ENCODE measurements around the gene MPPED2. TPM values are rescaled to one million over a fixed set of nuclear protein-coding genes. Genes with fewer than 3 reads are reported as not detected.

The MPPED2 gene
- total RNA-seq (7.5 and 7.6 TPM in 2 replicates), polyA plus RNA-seq (7.0 and 7.9 TPM in 2 replicates)

- DNase-seq (ENCODE audit: low spot score) = peak; percentile 65
- H3K4me1 ChIP-seq (ENCODE audit: insufficient read depth) = no peaks in the 10 kb centered on the region
- H3K9me2 ChIP-seq (replicated peaks; ENCODE audit: insufficient read depth) = no peaks in the 10 kb centered on the region
- peak within 1 kb of the TSS; percentile 91 for H2AFZ ChIP-seq
- H3K27ac ChIP-seq = peak within 1 kb of the TSS; percentile 91
- H3K4me2 ChIP-seq = peak within 1 kb of the TSS; percentile 86
- WGBS (ENCODE audit: low lambda C conversion rate, missing lambda C conversion rate) = 11% methylated on average over 20 of the region's 49 CpGs
- H4K20me1 ChIP-seq (ENCODE audit: insufficient read depth, poor library complexity, severe bottlenecking) = no peaks in the 10 kb centered on the region
- H3K36me3 ChIP-seq (replicated peaks; ENCODE audit: insufficient read depth, low read depth) = no peaks in the 10 kb centered on the region
- peaks cover 34% of the 10 kb centered on the region for H3K27me3 ChIP-seq
- no peaks in the 10 kb centered on the region for H3K9me3 ChIP-seq (ENCODE audit: low read depth)
- peak within 1 kb of the TSS; percentile 92 for H3K4me3 ChIP-seq
- peaks cover 12% of the 10 kb centered on the region for H3K79me2 ChIP-seq
- TF ChIP-seq EZH2 (IDR thresholded peaks at IDR 0.05; ENCODE audit: borderline replicate concordance) = no peak
- peak; percentile 23 for TF ChIP-seq CTCF (IDR thresholded peaks at IDR 0.05; ENCODE audit: poor library complexity)
- TF ChIP-seq EZH2phosphoT487 (IDR thresholded peaks at IDR 0.05; ENCODE audit: low read depth, severe bottlenecking, unreplicated experiment) = no peak
Measured at GRCh38 chr11:30586251-30587144, at the start of gene MPPED2. MPPED2 (minus strand) TSS chr11:30586353; CDS start chr11:30580373, 5,980 bp downstream.

GRCh38 chr11:30635401-30635989 is 49.3 kb upstream of the MPPED2 start:
- H2AFZ ChIP-seq = peak overlapping the region; percentile 9
- DNase-seq (ENCODE audit: low spot score) = peak; percentile 19

GRCh38 chr11:30631148-30631547 is 45.0 kb upstream of the MPPED2 start:
- Histone ChIP-seq H3K9me2 (replicated peaks; ENCODE audit: insufficient read depth) (no peaks in the 10 kb centered on the region), H3K4me1 (ENCODE audit: insufficient read depth) (no peaks in the 10 kb centered on the region), H3K9me3 (ENCODE audit: low read depth) (no peaks in the 10 kb centered on the region), H3K27me3 (no peaks in the 10 kb centered on the region), H3K27ac (no peak overlapping the region), H4K20me1 (ENCODE audit: insufficient read depth, poor library complexity, severe bottlenecking) (no peaks in the 10 kb centered on the region), H3K4me2 (no peak overlapping the region), H3K79me2 (no peaks in the 10 kb centered on the region), H2AFZ (no peak overlapping the region), H3K4me3 (no peak overlapping the region), H3K36me3 (replicated peaks; ENCODE audit: insufficient read depth, low read depth) (no peaks in the 10 kb centered on the region)
- DNase-seq (ENCODE audit: low spot score) = no peak
- TF ChIP-seq CTCF (IDR thresholded peaks at IDR 0.05; ENCODE audit: poor library complexity) (no peak), EZH2 (IDR thresholded peaks at IDR 0.05; ENCODE audit: borderline replicate concordance) (no peak), EZH2phosphoT487 (IDR thresholded peaks at IDR 0.05; ENCODE audit: low read depth, severe bottlenecking, unreplicated experiment) (no peak)
- WGBS (ENCODE audit: low lambda C conversion rate, missing lambda C conversion rate) = 62% methylated on average over 3 of the region's 3 CpGs

More at GRCh38 chr11:30635401-30635989, 49.3 kb upstream of the MPPED2 start:
- no peaks in the 10 kb centered on the region for H3K36me3 ChIP-seq (replicated peaks; ENCODE audit: insufficient read depth, low read depth)
- no peaks in the 10 kb centered on the region for H3K4me1 ChIP-seq (ENCODE audit: insufficient read depth)
- no peaks in the 10 kb centered on the region for H4K20me1 ChIP-seq (ENCODE audit: insufficient read depth, poor library complexity, severe bottlenecking)
- H3K27ac ChIP-seq = no peak overlapping the region
- H3K79me2 ChIP-seq = no peaks in the 10 kb centered on the region
- peak overlapping the region; percentile 52 for H3K4me2 ChIP-seq
- no peak for TF ChIP-seq EZH2 (IDR thresholded peaks at IDR 0.05; ENCODE audit: borderline replicate concordance)
- TF ChIP-seq EZH2phosphoT487 (IDR thresholded peaks at IDR 0.05; ENCODE audit: low read depth, severe bottlenecking, unreplicated experiment) = no peak
- no peak for TF ChIP-seq CTCF (IDR thresholded peaks at IDR 0.05; ENCODE audit: poor library complexity)
- 37% methylated on average over 13 of the region's 13 CpGs for WGBS (ENCODE audit: low lambda C conversion rate, missing lambda C conversion rate)
- no peaks in the 10 kb centered on the region for H3K9me3 ChIP-seq (ENCODE audit: low read depth)
- no peaks in the 10 kb centered on the region for H3K9me2 ChIP-seq (replicated peaks; ENCODE audit: insufficient read depth)
- no peak overlapping the region for H3K4me3 ChIP-seq
- no peaks in the 10 kb centered on the region for H3K27me3 ChIP-seq

Measured in hepatocyte (in vitro differentiated cells).